ENCODE results near the gene FZR1.

The FZR1 gene

DNA sequence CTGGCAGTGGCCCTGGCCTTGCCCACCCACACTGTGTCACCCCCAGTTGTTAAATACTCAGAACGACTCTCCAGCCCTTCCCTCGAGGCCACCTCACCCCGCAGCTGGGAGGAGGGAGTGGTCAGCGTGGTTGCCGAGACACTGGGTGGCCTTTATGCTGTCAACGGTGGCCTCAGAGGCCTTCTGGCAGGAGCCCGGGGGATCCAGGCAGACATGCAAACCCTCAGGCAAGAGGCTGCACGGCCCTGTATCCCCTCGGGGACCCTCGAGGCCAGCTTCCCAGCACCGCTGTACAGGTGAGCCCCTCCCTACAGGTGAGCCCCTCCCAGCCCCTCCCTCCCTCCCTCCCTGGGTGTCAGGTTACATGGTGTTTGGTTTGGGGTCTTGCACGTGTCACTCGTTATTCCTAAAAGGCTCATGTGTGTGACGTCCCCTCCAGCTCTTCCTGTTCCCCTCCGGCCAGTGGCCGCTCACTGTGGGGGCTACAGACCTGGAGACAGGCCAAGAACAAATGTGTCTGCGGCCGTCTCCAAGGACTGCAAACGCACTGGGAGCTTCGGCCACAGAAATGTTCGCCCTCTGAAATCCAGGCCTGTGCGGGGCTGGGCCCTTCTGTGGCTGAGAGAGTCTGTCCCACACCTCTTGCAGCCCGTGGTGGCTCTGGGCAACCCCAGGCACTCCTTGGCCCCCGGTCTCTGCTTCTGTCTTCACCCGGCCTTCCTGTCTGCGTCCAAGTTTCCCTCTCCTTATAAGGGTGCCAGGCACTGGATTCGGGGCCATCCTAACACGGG, 33.0 kb downstream of the FZR1 start, which contains the start of gene TEKTIP1:
Gene TEKTIP1 (plus strand): TSS at position 210 of the 791 bp plus-strand sequence. CDS start 4 bp downstream, at position 214.
- Histone ChIP-seq H3K9me2 (replicated peaks; ENCODE audit: insufficient read depth, low read length) (no peaks in the 10 kb centered on the region), H3K27ac (ENCODE audit: low read depth, low read length) (no peak within 1 kb of the TSS), H3F3A (ENCODE audit: insufficient read depth) (no peaks in the 10 kb centered on the region), H3K4me2 (ENCODE audit: low read depth, low read length, poor library complexity, severe bottlenecking) (no peak within 1 kb of the TSS), H3K36me3 (ENCODE audit: low read length) (no peaks in the 10 kb centered on the region), H2AFZ (ENCODE audit: low read depth, low read length, severe bottlenecking) (no peak within 1 kb of the TSS), H3K27me3 (ENCODE audit: low read length) (no peaks in the 10 kb centered on the region), H3K4me3 (ENCODE audit: insufficient read depth, low read length, poor library complexity, severe bottlenecking) (no peak within 1 kb of the TSS), H3K9me3 (ENCODE audit: insufficient read depth, low read length) (no peaks in the 10 kb centered on the region), H3K79me2 (ENCODE audit: insufficient read depth, low read length) (no peaks in the 10 kb centered on the region), H4K20me1 (ENCODE audit: low read depth, low read length) (no peaks in the 10 kb centered on the region), H3K9ac (ENCODE audit: low read length) (no peak within 1 kb of the TSS)
- TF ChIP-seq, protein P1, sequence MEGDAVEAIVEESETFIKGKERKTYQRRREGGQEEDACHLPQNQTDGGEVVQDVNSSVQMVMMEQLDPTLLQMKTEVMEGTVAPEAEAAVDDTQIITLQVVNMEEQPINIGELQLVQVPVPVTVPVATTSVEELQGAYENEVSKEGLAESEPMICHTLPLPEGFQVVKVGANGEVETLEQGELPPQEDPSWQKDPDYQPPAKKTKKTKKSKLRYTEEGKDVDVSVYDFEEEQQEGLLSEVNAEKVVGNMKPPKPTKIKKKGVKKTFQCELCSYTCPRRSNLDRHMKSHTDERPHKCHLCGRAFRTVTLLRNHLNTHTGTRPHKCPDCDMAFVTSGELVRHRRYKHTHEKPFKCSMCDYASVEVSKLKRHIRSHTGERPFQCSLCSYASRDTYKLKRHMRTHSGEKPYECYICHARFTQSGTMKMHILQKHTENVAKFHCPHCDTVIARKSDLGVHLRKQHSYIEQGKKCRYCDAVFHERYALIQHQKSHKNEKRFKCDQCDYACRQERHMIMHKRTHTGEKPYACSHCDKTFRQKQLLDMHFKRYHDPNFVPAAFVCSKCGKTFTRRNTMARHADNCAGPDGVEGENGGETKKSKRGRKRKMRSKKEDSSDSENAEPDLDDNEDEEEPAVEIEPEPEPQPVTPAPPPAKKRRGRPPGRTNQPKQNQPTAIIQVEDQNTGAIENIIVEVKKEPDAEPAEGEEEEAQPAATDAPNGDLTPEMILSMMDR (IDR thresholded peaks at IDR 0.05; ENCODE audit: insufficient read depth, low read length, poor library complexity, severe bottlenecking), result no peak
- TF ChIP-seq EZH2phosphoT487 (conservative IDR thresholded peaks at IDR 0.05; ENCODE audit: low read length), result no peak

DNA sequence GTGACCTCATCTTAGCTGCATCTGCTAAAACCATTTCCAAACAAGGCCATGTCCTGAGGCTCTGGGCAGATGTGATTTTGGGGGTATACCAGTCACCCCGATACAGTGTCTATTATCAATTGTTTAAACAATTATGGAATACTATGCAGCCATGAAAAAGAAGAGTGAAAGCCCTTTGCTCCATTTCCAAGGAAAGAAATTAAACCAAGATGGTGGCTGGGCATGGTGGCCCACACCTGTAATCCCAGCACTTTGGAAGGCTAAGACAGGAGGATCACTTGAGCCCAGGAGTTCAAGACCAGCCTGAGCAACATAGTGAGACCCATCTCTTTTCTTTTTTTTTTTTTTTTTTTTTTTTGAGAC, 33.6 kb downstream of the FZR1 start:
- Histone ChIP-seq H3K4me3 (ENCODE audit: insufficient read depth, low read length, poor library complexity, severe bottlenecking) (no peak overlapping the region), H3K9ac (ENCODE audit: low read length) (no peak overlapping the region), H2AFZ (ENCODE audit: low read depth, low read length, severe bottlenecking) (no peak overlapping the region), H3K9me3 (ENCODE audit: insufficient read depth, low read length) (no peaks in the 10 kb centered on the region), H3K27me3 (ENCODE audit: low read length) (no peaks in the 10 kb centered on the region), H3K9me2 (replicated peaks; ENCODE audit: insufficient read depth, low read length) (no peaks in the 10 kb centered on the region), H4K20me1 (ENCODE audit: low read depth, low read length) (no peaks in the 10 kb centered on the region), H3F3A (ENCODE audit: insufficient read depth) (no peaks in the 10 kb centered on the region), H3K27ac (ENCODE audit: low read depth, low read length) (no peak overlapping the region), H3K79me2 (ENCODE audit: insufficient read depth, low read length) (no peaks in the 10 kb centered on the region), H3K36me3 (ENCODE audit: low read length) (no peaks in the 10 kb centered on the region), H3K4me2 (ENCODE audit: low read depth, low read length, poor library complexity, severe bottlenecking) (no peak overlapping the region)
- TF ChIP-seq EZH2phosphoT487 (conservative IDR thresholded peaks at IDR 0.05; ENCODE audit: low read length), result no peak
- TF ChIP-seq, protein P1 (IDR thresholded peaks at IDR 0.05; ENCODE audit: insufficient read depth, low read length, poor library complexity, severe bottlenecking), result no peak

DNA sequence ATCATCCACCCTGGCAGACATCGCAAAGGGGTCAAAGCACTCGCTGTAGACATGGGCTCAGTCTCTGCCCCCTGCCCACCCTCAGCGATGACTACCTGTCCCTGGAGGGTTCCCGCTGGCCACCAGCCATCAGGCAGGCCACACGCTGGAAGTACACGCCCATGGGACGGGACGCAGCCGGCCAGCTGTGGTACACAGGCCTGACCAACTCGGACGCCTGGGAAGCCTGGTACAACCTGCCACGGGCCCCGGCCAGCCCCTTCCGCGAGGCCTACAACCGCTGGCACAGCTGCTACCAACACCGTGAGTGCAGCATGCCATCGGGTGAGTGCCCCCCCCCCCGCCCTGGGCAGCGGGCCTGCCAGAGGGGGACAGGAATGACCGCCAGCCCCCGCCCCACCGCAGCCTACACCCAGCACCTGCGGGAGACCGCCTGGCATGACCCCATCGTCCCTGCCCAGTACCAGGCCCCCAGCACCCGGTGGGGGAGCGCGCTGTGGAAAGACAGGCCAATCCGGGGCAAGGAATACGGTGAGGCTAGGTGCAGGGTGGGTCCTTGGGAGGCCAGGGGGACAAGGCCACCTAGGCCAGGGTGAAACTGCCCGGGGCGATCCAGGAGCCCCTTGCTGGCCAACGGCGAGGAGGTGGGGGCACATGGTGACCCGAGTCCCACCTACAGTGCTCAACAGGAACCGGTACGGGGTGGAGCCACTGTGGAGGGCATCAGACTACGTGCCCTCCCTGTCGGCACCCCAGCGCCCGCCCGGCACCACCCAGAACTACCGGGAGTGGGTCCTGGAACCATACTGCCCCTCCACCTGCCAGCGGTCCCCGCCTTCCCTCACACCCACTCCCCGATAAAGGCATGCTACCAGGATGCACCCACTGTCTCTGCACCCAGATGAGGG, 37.3 kb downstream of the FZR1 start:
- no peak overlapping the region for H2AFZ ChIP-seq (ENCODE audit: low read depth, low read length, severe bottlenecking)
- no peak for TF ChIP-seq EZH2phosphoT487 (conservative IDR thresholded peaks at IDR 0.05; ENCODE audit: low read length)
- TF ChIP-seq, protein P1 (IDR thresholded peaks at IDR 0.05; ENCODE audit: insufficient read depth, low read length, poor library complexity, severe bottlenecking), result no peak
- H3K79me2 ChIP-seq (ENCODE audit: insufficient read depth, low read length), result no peaks in the 10 kb centered on the region
- H4K20me1 ChIP-seq (ENCODE audit: low read depth, low read length), result no peaks in the 10 kb centered on the region
- no peaks in the 10 kb centered on the region for H3K27me3 ChIP-seq (ENCODE audit: low read length)
- H3F3A ChIP-seq (ENCODE audit: insufficient read depth), result no peaks in the 10 kb centered on the region
- no peak overlapping the region for H3K4me2 ChIP-seq (ENCODE audit: low read depth, low read length, poor library complexity, severe bottlenecking)
- H3K9me3 ChIP-seq (ENCODE audit: insufficient read depth, low read length), result no peaks in the 10 kb centered on the region
- no peak overlapping the region for H3K27ac ChIP-seq (ENCODE audit: low read depth, low read length)
- no peak overlapping the region for H3K9ac ChIP-seq (ENCODE audit: low read length)
- H3K36me3 ChIP-seq (ENCODE audit: low read length), result no peaks in the 10 kb centered on the region
- H3K9me2 ChIP-seq (replicated peaks; ENCODE audit: insufficient read depth, low read length), result no peaks in the 10 kb centered on the region
- no peak overlapping the region for H3K4me3 ChIP-seq (ENCODE audit: insufficient read depth, low read length, poor library complexity, severe bottlenecking)
